K562 (cell line): Measurements from ENCODE around the gene TNP1. TPM values are rescaled to one million over a fixed set of nuclear protein-coding genes. Genes with fewer than 3 reads are reported as not detected.

Experiments used
- ATAC-seq: fragments of 200-7000 bp; cut with Tn5 transposase; 3 replicates; pipeline ENCODE4 v1.9.1; 2020; ENCODE audit warnings: moderate library complexity
- BruUV-seq: library from RNA; stranded (reverse); fragments of 400-500 nt; replicated peaks from 2 replicates; lab custom pipeline; 2021; lab: Mats Ljungman, UMichigan
- CTCF ChIA-PET: fragments of 300-600 bp; formaldehyde crosslinking; extraction: SDS; loops from one replicate; lab custom pipeline; 2021; ENCODE audit warnings: low intra/inter-chr PET ratio; lab: Yijun Ruan, JAX
- POLR2A ChIA-PET: fragments of 300-600, 350-650 bp; sonication (Branson Sonifier 250); formaldehyde crosslinking; extraction: SDS; loops from one replicate; lab custom pipeline; 2021; ENCODE audit warnings: antibody characterized with exemption, inconsistent platforms; lab: Yijun Ruan, JAX
- DNase-seq, 4 experiments: peaks; one replicate each; pipeline versions ENCODE4 v3.0.0 to v3.0.0-alpha.2; 2011 to 2018; ENCODE audit warnings: low spot score in 3 of 4, mixed read lengths in 3 of 4; ENCODE audit errors: extremely low read depth in 1 of 4
- FAIRE-seq: peaks from 2 replicates; lab custom pipeline; 2011; peaks lifted over from hg19 to GRCh38; lab: Jason Lieb, UNC
- H2AFZ ChIP-seq: 2 replicates; pipeline ENCODE4 v1.6.0; 2011; ENCODE audit warnings: low read depth, low read length, control low read depth, inconsistent platforms
- H3K27ac ChIP-seq: fragments of 200-600 bp; 3 replicates; pipeline ENCODE4 v1.8.0; 2011; ENCODE audit warnings: low read depth, mild to moderate bottlenecking, control low read depth, inconsistent platforms, low read length, moderate library complexity, mixed read lengths; ENCODE audit errors: extremely low read depth
- H3K27me3 ChIP-seq, 2 experiments: fragments of 300-600 bp in 1 of 2; 2 replicates in 1 of 2; 3 replicates in 1 of 2; pipeline versions ENCODE4 v1.6.0 to v1.8.0; 2011; ENCODE audit warnings: inconsistent platforms in 2 of 2, low read length in 2 of 2, mild to moderate bottlenecking in 1 of 2, mixed read lengths in 1 of 2, moderate library complexity in 1 of 2; ENCODE audit not compliant: control insufficient read depth in 2 of 2, insufficient read depth in 2 of 2
- H3K36me3 ChIP-seq: fragments of 300-600 bp; 3 replicates; pipeline ENCODE4 v1.8.0; 2011; ENCODE audit warnings: mild to moderate bottlenecking, low read length, inconsistent platforms; ENCODE audit not compliant: control insufficient read depth, insufficient read depth
- H3K4me1 ChIP-seq, 2 experiments: fragments of 200-600 bp in 1 of 2; replicated peaks in 1 of 2; 2 replicates in 1 of 2; 3 replicates in 1 of 2; pipeline versions ENCODE4 v1.5.1 to v1.8.0; 2011; ENCODE audit warnings: inconsistent platforms in 2 of 2, low read length in 2 of 2, mild to moderate bottlenecking in 1 of 2, mixed read lengths in 1 of 2, moderate library complexity in 1 of 2; ENCODE audit not compliant: control insufficient read depth in 2 of 2, insufficient read depth in 2 of 2
- H3K4me2 ChIP-seq: 2 replicates; pipeline ENCODE4 v1.6.1; 2011; ENCODE audit warnings: low read length, control low read depth, inconsistent platforms, mixed read lengths; ENCODE audit not compliant: insufficient read depth
- H3K4me3 ChIP-seq: fragments of 200-600 bp; sonication (generic), shearing (Covaris generic); 2 replicates; pipeline ENCODE4 v1.5.1; 2016; ENCODE audit warnings: control low read depth, inconsistent platforms
- H3K79me2 ChIP-seq: fragments of 200-600 bp; 3 replicates; pipeline ENCODE4 v1.8.0; 2011; ENCODE audit warnings: low read length, inconsistent platforms; ENCODE audit not compliant: control insufficient read depth, insufficient read depth
- H3K9ac ChIP-seq, 2 experiments: 2 replicates each; pipeline versions ENCODE4 v1.6.0 to v1.6.1; 2011; ENCODE audit warnings: low read depth in 2 of 2, low read length in 2 of 2, control low read depth in 1 of 2, inconsistent platforms in 1 of 2, mild to moderate bottlenecking in 1 of 2, mixed read lengths in 1 of 2; ENCODE audit not compliant: insufficient read depth in 1 of 2
- H3K9me1 ChIP-seq: one replicate; pipeline ENCODE4 v1.6.0; 2011; ENCODE audit warnings: inconsistent platforms, mild to moderate bottlenecking, low read length, moderate library complexity; ENCODE audit not compliant: control insufficient read depth, insufficient read depth
- H3K9me3 ChIP-seq: replicated peaks from 2 replicates; pipeline ENCODE4 v1.5.1; 2011; ENCODE audit warnings: low read depth, low read length, inconsistent platforms; ENCODE audit not compliant: control insufficient read depth, insufficient read depth
- H4K20me1 ChIP-seq: replicated peaks from 2 replicates; pipeline ENCODE4 v1.6.1; 2011; ENCODE audit warnings: low read length, inconsistent platforms, mixed read lengths; ENCODE audit not compliant: control insufficient read depth, insufficient read depth
- BMI1 ChIP-seq: fragments of 150-350 bp; IDR thresholded peaks from 2 replicates; pipeline ENCODE4 v1.6.1; 2014; ENCODE audit warnings: low read length
- GABPB2 ChIP-seq: fragments of 250-450 bp; sonication (Bioruptor Pico); conservative IDR thresholded peaks from 2 replicates; pipeline ENCODE4 v1.5.1; 2021; ENCODE audit warnings: mild to moderate bottlenecking
- HDAC1 ChIP-seq, 2 experiments: fragments of 450-650 bp; IDR thresholded peaks; 2 replicates each; pipeline ENCODE4 v1.6.1; 2016 to 2017; ENCODE audit warnings: inconsistent platforms in 1 of 2, mild to moderate bottlenecking in 1 of 2, moderate library complexity in 1 of 2
- IRF2 ChIP-seq: sonication (generic); formaldehyde crosslinking; IDR thresholded peaks from 2 replicates; pipeline ENCODE4 v1.8.1; 2022; ENCODE audit warnings: mild to moderate bottlenecking, missing genetic modification reagents
- MEIS2 ChIP-seq: fragments of 450-650 bp; IDR thresholded peaks from 2 replicates; pipeline ENCODE4 v1.6.1; 2014; ENCODE audit warnings: mild to moderate bottlenecking; ENCODE audit not compliant: partially characterized antibody
- SMARCC2 ChIP-seq: fragments of 450-650 bp; IDR thresholded peaks from 2 replicates; pipeline ENCODE4 v1.6.1; 2017; ENCODE audit warnings: antibody characterized with exemption, moderate library complexity, mild to moderate bottlenecking, low read depth
- ZNF184 ChIP-seq: sonication (generic); formaldehyde crosslinking; IDR thresholded peaks from 2 replicates; pipeline ENCODE4 v1.5.0; 2020; ENCODE audit warnings: missing genetic modification reagents
- WGBS: fragments of 100-300 bp; shearing (Covaris generic); methylation state at CpG from one replicate; pipeline ENCODE4 v1.1.6; 2016; ENCODE audit warnings: low coverage, mixed read lengths; ENCODE audit not compliant: insufficient coverage; ENCODE audit errors: missing lambda C conversion rate; 5-methylcytosine and 5-hydroxymethylcytosine counted together
- in situ Hi-C: fragments of 300-500 bp; cut with MboI; formaldehyde crosslinking; loops from 4 replicates; pipeline ENCODE4 v1.15.0; 2018; ENCODE audit warnings: inconsistent platforms, mixed read lengths
- intact Hi-C: fragments of 100-400 bp; cut with micrococcal nuclease; formaldehyde crosslinking; loops from 2 replicates; pipeline ENCODE4 v1.14.2; 2022
- polyA plus RNA-seq, 8 experiments: library from polyadenylated mRNA; depleted of rRNA in 4 of 8; stranded (reverse) in 5 of 8; unstranded in 3 of 8; fragments of >200 nt; fragmentation: Nextera tagmentation in 2 of 8; fragmentation: Illumina TruSeq in 1 of 8; extraction: Ambion mirVana in 2 of 8; extraction: Trizol in 1 of 8; gene quantifications; 2 replicates each; pipeline versions ENCODE4 v1.2.1 to v1.2.3, GENCODE V29; 2011 to 2014; ENCODE audit warnings: inconsistent platforms in 1 of 8, missing spikeins in 1 of 8
- total RNA-seq, 7 experiments: library from RNA; depleted of rRNA in 6 of 7; stranded (reverse); fragments of >200 nt in 6 of 7; fragmentation: Illumina TruSeq in 2 of 7; extraction: Trizol in 2 of 7; gene quantifications; 2 replicates each; pipeline versions ENCODE4 v1.2.1 to v1.2.3, GENCODE V29; 2011 to 2021; ENCODE audit warnings: low replicate concordance in 1 of 7
- TF ChIP-seq, protein P1 (sequence below), 2 experiments: IDR thresholded peaks in 1 of 2; conservative IDR thresholded peaks in 1 of 2; 2 replicates each; pipeline ENCODE4 v1.6.1; 2016; ENCODE audit warnings: low read depth in 2 of 2, mild to moderate bottlenecking in 1 of 2, missing compliant biosample characterization in 1 of 2, missing genetic modification characterization in 1 of 2, moderate library complexity in 1 of 2
- TF ChIP-seq, protein P2 (sequence below), 2 experiments: fragments of 450-650 bp; IDR thresholded peaks; 2 replicates each; pipeline ENCODE4 v1.6.1; 2016; ENCODE audit warnings: mild to moderate bottlenecking in 2 of 2, borderline replicate concordance in 1 of 2, low read depth in 1 of 2, moderate library complexity in 1 of 2

TNP1 gene
- total and polyA plus RNA-seq, 9 of the 15 experiments (the other 6 are each of a cell fraction or from before 2014, with no cell fraction given): not detected

DNA sequence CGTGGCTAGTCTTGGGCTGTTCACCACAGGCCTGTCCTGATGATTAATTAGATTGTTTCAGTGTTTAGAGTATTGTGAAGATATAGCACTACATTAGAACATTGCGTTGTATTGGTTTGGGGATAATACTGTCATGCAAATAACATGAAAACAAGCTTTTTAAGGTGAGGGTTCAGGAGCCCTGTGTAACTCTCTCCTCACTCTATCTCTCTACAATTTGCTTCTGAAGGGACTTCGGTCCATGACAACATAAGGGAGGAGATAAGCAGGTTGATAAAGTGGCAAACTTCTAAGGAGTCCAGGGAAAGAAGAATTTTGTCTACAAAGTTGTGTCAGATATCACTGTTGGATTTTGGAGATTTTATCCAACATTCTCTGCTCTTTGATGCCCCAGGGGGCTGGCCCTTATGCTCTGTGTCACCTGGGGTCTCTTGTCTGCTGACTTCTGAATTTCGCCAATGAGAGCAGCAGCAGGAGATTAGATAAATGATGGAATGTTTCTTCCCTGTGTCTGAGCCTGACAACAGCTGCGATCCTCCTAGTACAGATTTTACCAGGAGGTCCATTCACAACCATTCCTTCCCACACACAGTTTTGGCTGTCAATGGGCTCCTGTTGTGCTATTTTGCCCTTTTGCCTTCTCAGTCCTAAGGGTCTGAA, 3.3 kb downstream of the TNP1 start:
- 13% methylated on average over 4 of the region's 5 CpGs for WGBS
- Histone ChIP-seq H3K79me2 (no peaks in the 10 kb centered on the region), H3K27ac (no peak overlapping the region), H3K4me3 (no peak overlapping the region), H3K27me3 (no peaks in the 10 kb centered on the region), H3K4me1 (peaks cover 5 to 9% of the 10 kb centered on the region in 2 experiments; a peak in 3 of 5 replicates), H2AFZ (no peak overlapping the region), H3K4me2 (no peak overlapping the region), H3K9me3 (no peaks in the 10 kb centered on the region), H3K36me3 (no peaks in the 10 kb centered on the region), H3K9ac (no peak overlapping the region), H3K9me1 (no peaks in the 10 kb centered on the region), H4K20me1 (no peaks in the 10 kb centered on the region)
- intact Hi-C loops: no loop called here
- in situ Hi-C loops: no loop called here
- ATAC-seq (no peak), DNase-seq (no peak), FAIRE-seq (no peak)
- ChIA-PET POLR2A (no interaction called here), CTCF (no interaction called here)
- BruUV-seq: no TSS peak
- TF ChIP-seq BMI1 (no peak), HDAC1 (IDR thresholded peaks at IDR 0.05) (no peak), SMARCC2 (no peak), IRF2 (CRISPR knock-in tag) (no peak), ZNF184 (no peak), GABPB2 (no peak), MEIS2 (peak; percentile 40)
- TF ChIP-seq, protein P1, sequence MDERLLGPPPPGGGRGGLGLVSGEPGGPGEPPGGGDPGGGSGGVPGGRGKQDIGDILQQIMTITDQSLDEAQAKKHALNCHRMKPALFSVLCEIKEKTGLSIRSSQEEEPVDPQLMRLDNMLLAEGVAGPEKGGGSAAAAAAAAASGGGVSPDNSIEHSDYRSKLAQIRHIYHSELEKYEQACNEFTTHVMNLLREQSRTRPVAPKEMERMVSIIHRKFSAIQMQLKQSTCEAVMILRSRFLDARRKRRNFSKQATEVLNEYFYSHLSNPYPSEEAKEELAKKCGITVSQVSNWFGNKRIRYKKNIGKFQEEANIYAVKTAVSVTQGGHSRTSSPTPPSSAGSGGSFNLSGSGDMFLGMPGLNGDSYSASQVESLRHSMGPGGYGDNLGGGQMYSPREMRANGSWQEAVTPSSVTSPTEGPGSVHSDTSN (CRISPR knock-in tag; IDR thresholded peaks at IDR 0.05; ENCODE audit: low read depth): no peak
- TF ChIP-seq, protein P1 (tag; conservative IDR thresholded peaks at IDR 0.05; ENCODE audit: low read depth): 0 out of 2 replicates have a peak, but pooled peaks have one; percentile 23
- TF ChIP-seq, protein P2, sequence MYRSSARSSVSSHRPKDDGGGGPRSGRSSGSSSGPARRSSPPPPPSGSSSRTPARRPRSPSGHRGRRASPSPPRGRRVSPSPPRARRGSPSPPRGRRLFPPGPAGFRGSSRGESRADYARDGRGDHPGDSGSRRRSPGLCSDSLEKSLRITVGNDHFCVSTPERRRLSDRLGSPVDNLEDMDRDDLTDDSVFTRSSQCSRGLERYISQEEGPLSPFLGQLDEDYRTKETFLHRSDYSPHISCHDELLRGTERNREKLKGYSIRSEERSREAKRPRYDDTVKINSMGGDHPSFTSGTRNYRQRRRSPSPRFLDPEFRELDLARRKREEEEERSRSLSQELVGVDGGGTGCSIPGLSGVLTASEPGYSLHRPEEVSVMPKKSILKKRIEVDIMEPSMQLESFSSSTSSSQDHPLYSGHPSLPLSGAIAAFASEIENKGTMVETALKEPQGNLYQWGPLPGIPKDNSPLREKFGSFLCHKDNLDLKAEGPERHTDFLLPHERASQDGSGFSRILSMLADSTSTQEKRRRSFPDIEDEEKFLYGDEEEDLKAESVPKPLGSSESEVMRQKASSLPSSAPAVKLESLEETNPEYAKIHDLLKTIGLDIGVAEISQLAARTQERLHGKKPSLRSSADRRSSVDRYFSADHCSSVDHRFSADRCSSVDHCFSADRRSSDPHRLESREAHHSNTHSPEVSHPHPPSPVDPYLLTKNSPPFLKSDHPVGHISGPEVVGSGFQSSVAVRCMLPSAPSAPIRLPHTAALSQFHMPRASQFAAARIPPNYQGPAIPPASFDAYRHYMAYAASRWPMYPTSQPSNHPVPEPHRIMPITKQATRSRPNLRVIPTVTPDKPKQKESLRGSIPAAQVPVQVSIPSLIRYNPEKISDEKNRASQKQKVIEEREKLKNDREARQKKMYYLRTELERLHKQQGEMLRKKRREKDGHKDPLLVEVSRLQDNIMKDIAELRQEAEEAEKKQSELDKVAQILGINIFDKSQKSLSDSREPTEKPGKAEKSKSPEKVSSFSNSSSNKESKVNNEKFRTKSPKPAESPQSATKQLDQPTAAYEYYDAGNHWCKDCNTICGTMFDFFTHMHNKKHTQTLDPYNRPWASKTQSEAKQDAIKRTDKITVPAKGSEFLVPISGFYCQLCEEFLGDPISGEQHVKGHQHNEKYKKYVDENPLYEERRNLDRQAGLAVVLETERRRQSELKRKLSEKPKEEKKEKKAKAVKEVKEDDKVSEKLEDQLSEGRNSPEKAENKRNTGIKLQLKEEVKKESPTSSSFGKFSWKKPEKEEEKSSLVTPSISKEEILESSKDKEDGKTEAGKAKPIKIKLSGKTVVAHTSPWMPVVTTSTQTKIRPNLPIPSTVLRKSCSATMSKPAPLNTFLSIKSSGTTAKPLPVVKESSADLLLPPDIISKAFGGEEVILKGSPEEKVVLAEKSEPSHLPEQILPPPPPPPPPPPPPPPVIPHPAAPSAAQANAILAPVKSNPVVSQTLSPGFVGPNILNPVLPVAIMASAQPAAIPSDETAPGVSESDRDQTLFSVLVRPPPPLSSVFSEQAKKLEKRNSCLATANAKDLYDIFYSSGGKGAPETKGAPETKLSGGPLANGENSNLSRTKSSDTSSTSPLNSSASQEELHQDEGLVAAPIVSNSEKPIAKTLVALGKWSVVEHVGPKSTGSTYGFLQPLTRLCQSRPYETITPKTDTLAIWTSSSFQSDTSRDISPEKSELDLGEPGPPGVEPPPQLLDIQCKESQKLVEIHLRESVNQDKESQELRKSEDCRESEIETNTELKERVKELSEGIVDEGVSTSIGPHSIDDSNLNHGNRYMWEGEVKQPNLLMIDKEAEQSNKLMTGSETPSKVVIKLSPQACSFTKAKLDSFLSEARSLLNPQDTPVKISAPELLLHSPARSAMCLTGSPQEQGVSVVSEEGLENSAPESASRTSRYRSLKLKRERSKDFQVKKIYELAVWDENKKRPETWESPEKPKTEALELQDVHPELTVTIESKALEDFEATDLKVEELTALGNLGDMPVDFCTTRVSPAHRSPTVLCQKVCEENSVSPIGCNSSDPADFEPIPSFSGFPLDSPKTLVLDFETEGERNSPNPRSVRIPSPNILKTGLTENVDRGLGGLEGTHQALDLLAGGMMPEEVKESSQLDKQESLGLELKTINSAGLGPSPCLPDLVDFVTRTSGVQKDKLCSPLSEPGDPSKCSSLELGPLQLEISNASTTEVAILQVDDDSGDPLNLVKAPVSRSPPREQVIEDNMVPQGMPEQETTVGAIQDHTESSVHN (IDR thresholded peaks at IDR 0.05; ENCODE audit: borderline replicate concordance in 1 of 2, low read depth in 1 of 2): no peak
